ENCODE measurements around the gene UNC5A.

UNC5A gene

DNA sequence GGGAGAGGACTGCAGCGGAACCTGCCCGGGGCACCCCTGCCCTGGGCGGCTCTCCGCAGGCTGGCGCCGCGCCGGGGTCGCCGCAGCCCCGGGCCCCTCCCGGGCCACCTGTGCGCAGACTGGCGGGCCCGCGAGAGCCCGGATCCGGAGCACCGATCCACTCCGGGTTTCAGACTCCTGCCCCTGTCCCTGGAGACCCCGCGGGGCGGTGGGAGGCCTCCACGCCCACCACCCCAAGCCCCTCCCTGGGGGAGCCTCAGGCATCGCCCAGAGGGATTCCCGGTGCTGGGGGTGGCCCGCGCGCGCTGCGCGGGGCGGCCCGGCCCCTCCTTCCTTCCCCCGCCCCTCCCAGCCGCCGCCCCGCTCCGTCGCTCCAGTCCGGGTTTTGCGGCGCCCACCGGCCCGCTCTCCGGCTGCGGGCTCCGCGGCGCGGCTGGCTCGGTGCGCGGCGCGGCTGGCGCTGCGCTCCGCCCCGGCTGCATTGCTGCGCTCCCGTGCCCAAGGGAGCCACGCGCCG lies at the start of gene UNC5A:
UNC5A (plus strand) TSS at position 479 of the 517 bp plus-strand sequence. CDS start 192 bp downstream, outside the sequence.
- no peak for DNase-seq (ENCODE audit: low spot score)

GRCh38 chr5:176761755-176762154 lies 48.6 kb upstream of the UNC5A start:
- no peak for DNase-seq (ENCODE audit: low spot score)

DNA sequence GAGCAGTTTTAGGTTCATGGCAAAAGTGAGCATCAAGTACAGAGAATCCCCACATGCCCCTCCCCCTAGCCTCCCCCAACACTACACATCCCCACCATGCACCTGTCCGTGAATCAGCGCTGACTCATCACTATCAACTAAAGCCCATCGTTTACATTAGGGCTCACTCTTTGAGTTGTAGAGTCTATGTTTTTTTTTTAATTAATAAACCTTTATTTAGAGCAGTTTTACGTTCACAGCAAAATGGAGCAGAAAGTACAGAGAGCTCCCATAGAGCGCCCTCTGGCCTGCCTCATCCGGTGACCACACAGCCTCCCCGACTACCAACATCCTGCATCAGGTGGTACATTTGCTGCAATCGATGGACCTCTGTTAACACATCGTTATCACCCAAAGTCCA lies 47.9 kb upstream of the UNC5A start:
- no peak for DNase-seq (ENCODE audit: low spot score)

DNA sequence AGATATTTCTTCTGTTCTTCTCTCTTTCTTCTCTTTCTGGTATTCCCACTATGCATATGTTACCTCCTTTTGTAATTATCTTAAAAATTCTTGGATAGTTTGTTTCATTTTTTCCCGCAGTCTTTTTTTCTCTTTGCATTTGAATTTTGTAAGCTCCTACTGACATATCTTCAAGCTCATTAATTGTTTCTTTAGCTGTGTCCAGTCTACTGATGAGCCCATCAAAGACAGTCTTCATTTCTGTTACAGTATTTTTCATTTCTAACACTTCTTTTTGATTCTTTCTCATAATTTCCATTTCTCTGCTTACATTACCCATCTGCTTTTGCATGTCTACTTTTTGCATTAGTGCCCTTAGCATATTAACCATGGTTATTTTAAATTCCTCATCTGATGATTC lies 44.7 kb upstream of the UNC5A start:
- DNase-seq (ENCODE audit: low spot score), result no peak

DNA sequence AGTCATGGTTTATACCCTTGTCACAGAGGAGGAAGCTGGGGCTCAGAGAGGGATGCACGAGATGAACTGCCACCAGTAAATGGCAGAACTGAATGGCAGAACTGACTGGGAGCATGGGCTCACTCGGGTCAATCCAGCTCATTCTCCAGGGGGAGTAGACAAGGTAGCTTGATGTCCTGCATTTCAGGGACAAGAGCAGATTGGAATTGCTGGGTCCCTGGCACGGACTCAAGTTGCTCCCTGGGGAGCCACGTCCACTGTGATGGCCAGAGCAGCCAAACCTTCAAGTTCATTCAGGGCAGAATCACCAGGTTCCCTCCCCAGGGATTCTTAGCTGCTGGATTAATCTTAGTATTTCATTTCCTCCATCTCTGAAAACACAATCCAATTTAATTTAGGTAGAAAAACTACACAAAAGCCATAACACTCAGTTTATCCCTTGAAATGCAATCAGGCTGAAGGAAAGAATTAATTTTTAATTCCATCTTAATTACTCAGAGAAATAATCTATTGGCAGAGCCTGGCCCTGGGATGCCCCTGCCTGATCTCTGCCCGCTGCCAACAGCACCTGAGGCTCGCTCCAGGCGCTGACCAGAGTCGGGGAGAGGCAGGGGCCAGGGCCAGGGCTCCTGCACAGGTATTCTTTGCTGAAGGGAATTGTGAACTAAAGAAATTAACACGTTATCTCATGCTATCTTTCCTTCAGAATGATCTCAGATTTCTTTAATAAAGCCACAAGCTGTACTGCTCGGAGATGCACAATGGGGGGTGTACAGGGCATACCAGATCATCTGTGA lies 42.0 kb upstream of the UNC5A start:
- no peak for DNase-seq (ENCODE audit: low spot score)

- no peak for DNase-seq (ENCODE audit: low spot score)
These were observed 40.4 kb upstream of the UNC5A start for GRCh38 chr5:176769911-176770310.

GRCh38 chr5:176770431-176770830 lies 39.9 kb upstream of the UNC5A start:
- DNase-seq (ENCODE audit: low spot score), result no peak

DNA sequence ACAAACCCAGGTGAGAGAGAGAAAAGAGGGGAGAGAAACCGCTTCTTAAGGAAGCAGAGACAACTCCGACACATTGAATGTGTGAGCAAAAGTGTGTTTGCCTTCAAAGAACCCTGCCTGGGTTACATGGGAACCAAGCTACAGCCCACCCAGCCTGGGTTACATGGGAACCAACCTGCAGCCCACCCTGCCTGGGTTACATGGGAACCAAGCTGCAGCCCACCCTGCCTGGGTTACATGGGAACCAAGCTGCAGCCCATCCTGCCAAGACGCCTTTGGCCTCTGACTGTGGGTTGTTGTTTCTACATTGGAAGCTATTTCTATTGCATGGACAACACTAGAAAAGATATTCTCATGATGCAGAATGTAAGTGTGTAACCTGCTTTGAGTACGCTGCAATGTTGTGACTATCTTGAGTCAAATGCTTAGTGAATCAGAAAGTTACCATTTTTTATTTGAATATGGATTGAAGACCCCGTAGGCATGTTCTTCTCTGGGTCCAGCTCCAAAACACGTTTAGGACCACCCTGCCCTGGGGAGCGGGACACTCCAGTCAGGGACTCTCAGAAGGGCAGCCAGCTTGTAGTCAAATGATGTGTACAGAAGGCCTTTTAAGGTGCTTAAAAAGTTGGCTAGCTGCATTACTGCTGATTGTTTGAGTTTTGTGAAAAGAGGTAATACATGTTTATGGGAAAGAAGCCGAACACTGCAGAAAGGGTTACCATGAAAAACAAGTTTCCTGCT lies 39.1 kb upstream of the UNC5A start:
- no peak for DNase-seq (ENCODE audit: low spot score)

- no peak for DNase-seq (ENCODE audit: low spot score)
These were observed 37.8 kb upstream of the UNC5A start for GRCh38 chr5:176772271-176773210.

GRCh38 chr5:176773408-176774035 lies 36.8 kb upstream of the UNC5A start:
- DNase-seq (ENCODE audit: low spot score), result no peak

- no peak for DNase-seq (ENCODE audit: low spot score)
These were observed 35.9 kb upstream of the UNC5A start for GRCh38 chr5:176774216-176775171.

- DNase-seq (ENCODE audit: low spot score), result no peak
These were observed 35.0 kb upstream of the UNC5A start for GRCh38 chr5:176775409-176775808.

- no peak for DNase-seq (ENCODE audit: low spot score)
These were observed 34.1 kb upstream of the UNC5A start for GRCh38 chr5:176776141-176776865.

- DNase-seq (ENCODE audit: low spot score), result no peak
These were observed 33.4 kb upstream of the UNC5A start for GRCh38 chr5:176776916-176777315.

DNA sequence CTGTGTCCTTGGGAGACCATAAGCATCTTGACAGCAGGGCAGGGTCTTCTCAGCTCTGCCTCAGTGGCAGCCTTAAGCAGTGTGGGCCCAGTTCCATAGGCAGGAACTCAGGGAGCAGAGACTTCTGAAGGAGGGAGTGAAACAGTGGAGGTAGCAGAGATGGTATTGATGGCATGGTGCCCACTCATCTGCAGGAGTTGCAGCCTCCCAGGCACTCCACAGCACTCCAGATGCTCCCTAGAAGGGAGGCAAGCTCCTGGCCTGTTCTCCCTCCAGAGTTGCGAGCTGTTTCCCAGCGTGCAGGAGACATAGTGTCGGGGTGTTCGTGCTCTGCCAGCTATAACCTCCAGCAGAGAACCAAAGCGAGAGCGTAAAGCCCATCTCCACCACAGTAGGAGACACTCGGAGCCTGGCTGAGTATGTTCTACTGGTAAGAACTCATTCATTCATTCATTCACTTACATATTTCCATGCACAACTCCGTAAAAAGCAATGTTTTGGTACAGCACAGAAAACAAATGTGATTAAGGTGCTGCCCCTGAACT lies 31.4 kb upstream of the UNC5A start:
- no peak for DNase-seq (ENCODE audit: low spot score)

DNA sequence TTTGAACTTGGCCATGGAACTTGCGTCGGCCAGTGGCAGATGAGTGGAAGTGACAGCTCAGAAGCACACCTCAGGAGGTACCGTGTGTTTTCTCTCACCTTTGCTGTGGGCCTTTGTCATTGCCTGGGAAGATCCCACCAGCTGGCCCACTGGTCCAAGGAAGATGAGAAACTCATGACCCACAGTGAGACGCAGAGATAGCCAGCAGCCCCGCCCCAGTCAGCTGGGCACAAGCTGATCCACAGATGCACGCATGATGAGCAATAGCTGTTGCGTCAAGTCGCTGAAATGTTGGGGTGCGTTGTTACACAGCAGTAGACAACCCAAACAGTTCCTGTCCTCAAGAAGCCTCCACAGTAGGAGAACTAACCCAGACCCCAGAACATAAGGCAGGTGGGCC lies 30.8 kb upstream of the UNC5A start:
- DNase-seq (ENCODE audit: low spot score), result no peak

DNA sequence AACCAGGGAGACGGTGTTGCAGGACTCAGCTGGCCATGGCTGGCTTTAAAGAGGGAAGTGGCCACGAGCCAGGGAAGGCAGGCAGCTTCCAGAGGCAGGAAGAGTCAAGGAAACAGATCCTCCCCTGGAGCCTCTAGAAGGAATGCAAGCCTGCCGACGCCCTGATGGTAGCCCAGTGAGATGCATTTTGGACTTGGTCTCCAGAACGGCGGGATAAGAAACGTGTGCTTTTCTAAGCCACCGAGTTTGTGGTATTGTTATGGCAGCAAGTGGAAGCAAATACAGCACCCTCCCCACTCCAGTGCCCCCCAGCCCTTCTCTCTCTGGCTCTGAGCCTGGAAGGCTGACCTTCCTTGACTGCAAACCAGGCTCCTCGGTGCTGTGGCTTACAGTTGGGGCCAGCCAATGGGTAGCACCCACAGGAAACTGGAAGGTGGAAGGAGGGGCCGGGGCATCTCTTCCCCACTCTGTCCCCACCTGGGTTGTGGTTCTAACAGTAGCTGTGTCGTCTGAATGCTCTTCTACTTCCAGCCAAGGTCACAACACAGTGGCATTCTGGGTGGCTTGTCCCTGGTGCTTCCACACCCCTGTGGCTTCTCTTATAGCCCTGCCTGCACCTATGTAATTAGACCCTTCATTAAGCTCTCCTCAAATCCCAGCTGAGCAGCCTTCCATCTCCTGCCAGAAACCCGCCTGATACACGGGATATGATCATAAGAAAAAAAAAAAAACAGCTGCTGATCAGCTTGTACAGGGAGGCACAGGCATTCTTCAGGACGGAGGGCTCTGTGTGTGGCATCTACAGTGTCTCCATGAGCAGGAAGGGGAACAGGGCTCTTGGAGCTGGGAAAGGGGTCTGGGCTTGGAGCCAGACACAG lies 29.9 kb upstream of the UNC5A start:
- no peak for DNase-seq (ENCODE audit: low spot score)

GRCh38 chr5:176781054-176781375 lies 29.3 kb upstream of the UNC5A start:
- DNase-seq (ENCODE audit: low spot score), result no peak

Measured in hepatic stellate cell (primary cell).